Uterus (tissue), 2 donors: ENCODE measurements around the gene TMEM117.

Experiments
- CTCF ChIP-seq, 4 experiments: fragments of 200-600 bp in 2 of 4; fragments of 450-650 bp in 2 of 4; sonication (generic) in 2 of 4; IDR thresholded peaks; one replicate each; pipeline ENCODE4 v1.5.1; 2016 to 2019; ENCODE audit warnings: antibody characterized with exemption in 4 of 4, mild to moderate bottlenecking in 2 of 4, moderate library complexity in 1 of 4
- POLR2A ChIP-seq, 2 donors: fragments of 450-650 bp; IDR thresholded peaks; one replicate each; pipeline ENCODE4 v1.6.1; 2016; ENCODE audit warnings: antibody characterized with exemption in 2 of 2, mild to moderate bottlenecking in 1 of 2, moderate library complexity in 1 of 2

DNA sequence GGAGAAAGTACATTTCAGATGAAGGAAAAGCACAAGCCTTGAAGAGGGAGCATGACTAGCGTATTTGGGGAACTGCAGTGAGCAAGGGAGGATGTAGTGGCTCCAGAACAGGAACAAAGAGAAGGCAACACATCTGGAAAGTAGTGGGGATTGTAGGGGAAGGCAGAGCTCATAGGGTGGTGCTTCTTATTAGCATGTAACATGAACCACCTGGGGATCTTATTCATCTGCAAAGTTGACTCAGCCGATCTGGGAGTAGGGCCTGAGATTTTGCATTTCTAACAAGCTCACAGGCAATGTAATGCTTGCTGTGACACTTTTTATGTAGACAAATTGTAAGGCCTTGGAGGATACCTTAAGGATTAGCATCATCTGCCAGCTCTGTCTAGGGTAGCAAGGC, 592.9 kb downstream of the TMEM117 start:
- no peak for TF ChIP-seq CTCF (IDR thresholded peaks at IDR 0.05)
- no peak for TF ChIP-seq POLR2A (IDR thresholded peaks at IDR 0.05)
